NCI-H1930 (cell line): Measurements from ENCODE around the gene KLHDC10.
"Not testable (repeated sequence)": the region's sequence is repeated elsewhere in the genome, so short reads cannot be mapped to it uniquely, and the experiment has no call there.

Experiments
- DNase-seq, 2 experiments: peaks; one replicate each; lab custom pipeline; 2025; lab: John Stamatoyannopoulos, UW

KLHDC10 gene

GRCh38 chr7:130156140-130156539, 85.8 kb downstream of the KLHDC10 start:
- no peak for DNase-seq

- no peak for DNase-seq
These were observed 87.4 kb downstream of the KLHDC10 start for GRCh38 chr7:130157700-130158099.

GRCh38 chr7:130160023-130160422, 89.7 kb downstream of the KLHDC10 start:
- no peak for DNase-seq

- DNase-seq, result no peak
These were observed 90.1 kb downstream of the KLHDC10 start for GRCh38 chr7:130160455-130160854.

- DNase-seq, result no peak
These were observed 91.9 kb downstream of the KLHDC10 start for GRCh38 chr7:130162196-130162595.

GRCh38 chr7:130174237-130174959, 104.1 kb downstream of the KLHDC10 start:
- no peak for DNase-seq

GRCh38 chr7:130178251-130178650, 107.9 kb downstream of the KLHDC10 start:
- no peak for DNase-seq

GRCh38 chr7:130179631-130180030, 109.3 kb downstream of the KLHDC10 start:
- no peak for DNase-seq

- DNase-seq, result no peak
These were observed 110.4 kb downstream of the KLHDC10 start for GRCh38 chr7:130180571-130181262.

GRCh38 chr7:130181263-130181605, 110.9 kb downstream of the KLHDC10 start:
- no peak for DNase-seq

- DNase-seq, result no peak
These were observed 112.7 kb downstream of the KLHDC10 start for GRCh38 chr7:130182990-130183389.

- not testable (repeated sequence) for DNase-seq
These were observed 114.0 kb downstream of the KLHDC10 start for GRCh38 chr7:130184349-130184748.
